ENCODE measurements around the gene IQGAP1.
"Not testable (repeated sequence)": the region's sequence is repeated elsewhere in the genome, so short reads cannot be mapped to it uniquely, and the experiment has no call there.

The IQGAP1 gene

DNA sequence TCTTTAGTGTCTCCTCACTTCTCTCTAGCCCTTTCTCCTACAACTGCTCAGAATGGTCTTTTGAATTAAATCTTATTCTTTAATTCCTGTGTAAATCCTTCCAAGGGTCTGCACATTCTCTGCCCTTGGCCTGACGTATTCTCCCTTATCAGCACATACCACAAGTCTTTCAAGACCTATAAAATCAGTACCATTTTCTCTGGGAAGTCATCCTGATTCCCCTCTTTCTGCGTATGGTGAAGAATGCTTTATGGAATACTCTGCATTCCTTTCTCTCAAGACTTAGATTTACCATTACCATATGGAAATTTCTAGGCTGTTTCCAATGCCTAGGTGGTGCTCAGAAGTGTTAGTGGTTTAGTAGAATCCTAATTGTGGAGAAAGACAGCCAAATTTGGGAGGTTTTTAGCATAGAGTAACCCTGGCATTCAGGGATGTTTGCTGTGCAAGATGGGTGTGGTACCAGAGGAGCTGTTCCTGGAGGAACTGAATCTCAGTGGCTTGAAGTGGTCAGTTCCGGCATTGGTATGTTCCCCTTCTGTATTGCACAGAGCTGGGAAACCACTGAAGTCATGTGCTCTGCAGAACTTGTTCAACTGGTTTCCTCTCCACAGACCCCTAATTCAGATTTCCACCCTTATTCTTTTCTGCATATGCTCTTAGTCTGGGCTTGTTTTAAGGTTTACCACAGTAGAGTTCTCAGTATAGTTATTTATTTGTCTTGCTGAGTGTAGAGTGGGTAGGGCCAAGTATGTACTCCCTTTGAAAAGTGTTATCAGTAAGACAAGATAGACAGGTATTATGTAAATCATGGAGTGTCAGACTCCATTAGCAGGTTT lies 24.5 kb downstream of the IQGAP1 start:
- peak; percentile 81 for DNase-seq

DNA sequence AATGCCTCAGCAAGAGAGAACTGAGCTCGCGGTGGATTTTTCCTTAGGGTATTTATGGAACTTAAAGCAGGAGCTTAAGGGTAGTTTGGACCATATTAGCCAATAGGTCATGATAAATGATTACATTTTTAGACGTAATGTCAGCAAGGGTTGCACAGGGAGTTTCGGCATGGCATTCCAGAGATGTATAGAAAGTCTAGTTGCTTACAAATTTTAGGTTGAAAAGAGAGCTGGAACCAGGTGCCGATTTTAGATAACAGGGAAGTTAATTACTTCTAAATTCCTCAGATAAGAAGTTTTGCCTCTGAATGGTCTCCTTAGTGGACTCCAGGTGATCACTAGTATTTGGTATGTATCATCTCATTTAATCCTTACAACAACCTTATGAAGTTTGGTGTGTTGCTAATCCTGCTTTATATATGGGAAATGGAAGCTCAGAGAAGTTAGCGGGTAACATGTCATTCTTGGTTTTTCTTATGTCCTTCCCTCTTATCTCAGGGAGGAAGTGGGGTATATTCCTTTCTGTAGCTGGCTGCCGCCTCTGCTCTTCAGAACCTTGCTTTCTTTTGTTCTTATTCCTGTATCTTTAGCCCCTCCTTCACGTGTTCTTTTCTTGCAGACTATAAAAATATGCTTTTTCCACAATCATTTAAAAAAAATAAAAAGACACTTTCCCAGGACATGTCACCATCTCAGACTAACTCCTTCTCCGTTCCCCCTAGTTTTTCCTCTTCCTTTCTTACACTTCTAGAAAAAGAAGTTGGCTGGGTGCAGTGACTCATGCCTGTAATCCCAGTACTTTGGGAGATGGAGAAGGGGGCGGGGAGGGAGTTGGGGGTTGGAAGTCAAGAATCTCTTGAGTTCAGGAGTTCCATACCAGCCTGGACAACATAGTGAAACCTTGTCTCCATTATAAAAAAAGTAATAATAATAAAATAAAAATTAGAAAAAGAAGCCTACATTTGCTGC lies 25.7 kb downstream of the IQGAP1 start:
- peak; percentile 79 for DNase-seq

- peak; percentile 92 for DNase-seq
Measured at GRCh38 chr15:90414408-90415028, 26.5 kb downstream of the IQGAP1 start.

DNA sequence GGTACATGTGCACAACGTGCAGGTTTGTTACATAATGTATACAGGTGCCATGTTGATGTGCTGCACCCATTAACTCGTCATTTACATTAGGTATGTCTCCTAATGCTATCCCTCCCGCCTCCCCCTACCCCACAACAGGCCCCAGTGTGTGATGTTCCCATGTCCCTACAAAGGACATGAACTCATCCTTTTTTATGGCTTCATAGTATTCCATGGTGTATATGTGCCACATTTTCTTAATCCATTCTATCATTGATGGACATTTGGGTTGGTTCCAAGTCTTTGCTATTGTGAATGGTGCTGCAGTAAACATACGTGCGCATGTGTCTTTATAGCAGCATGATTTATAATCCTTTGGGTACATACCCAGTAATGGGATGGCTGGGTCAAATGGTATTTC lies 28.0 kb downstream of the IQGAP1 start:
- DNase-seq, result not testable (repeated sequence)

DNA sequence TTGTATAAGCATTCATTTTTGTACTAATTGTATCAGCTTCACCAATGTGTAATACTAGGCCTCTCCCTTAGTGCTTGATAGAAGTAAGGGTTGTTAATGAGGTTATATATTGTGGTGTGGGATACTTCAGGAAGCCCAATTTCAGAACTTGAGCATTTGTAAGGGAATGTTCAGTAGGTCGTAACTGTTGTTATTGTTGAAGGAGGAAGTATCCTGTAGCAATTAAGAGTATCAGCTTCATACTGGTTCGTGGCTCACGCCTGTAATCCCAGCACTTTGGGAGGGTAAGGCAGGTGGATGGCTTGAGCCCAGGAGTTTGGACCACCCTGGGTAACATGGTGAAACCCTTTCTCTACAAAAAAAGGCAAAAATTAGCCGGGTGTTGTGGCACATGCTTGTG lies 30.6 kb downstream of the IQGAP1 start:
- no peak for DNase-seq

- DNase-seq, result no peak
Measured at GRCh38 chr15:90419206-90419605, 31.2 kb downstream of the IQGAP1 start.

DNA sequence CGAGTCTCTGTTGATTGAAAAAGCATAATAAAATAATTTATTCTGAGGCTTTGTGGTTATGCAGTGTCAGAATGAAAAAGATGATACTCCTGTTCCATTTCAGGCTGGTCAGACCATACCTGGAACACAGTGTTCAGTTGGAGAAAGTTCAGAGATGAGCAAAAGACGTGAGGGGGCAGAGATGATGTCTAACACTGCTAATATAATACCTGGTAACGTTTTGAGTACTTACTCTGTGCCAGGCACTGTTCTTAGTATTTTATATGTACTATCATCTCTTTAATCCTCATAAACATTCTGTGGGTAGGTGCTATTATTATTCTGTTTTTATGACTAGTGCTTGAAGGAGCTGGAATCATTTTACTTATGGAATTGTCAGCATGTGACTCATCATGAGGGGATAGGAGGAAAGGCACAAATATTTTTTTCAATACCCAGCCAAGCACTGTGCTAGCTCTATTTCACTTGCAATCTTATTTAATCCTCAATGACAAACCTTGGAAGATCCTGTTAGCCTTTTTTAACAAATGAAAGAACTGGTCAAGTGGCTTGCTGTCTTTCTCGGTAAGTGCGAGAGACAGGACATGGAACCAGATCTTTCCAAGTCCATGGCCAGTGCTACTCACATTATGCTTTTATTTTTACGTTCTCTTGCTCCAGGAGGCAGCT lies 31.8 kb downstream of the IQGAP1 start:
- peak; percentile 91 for DNase-seq

DNA sequence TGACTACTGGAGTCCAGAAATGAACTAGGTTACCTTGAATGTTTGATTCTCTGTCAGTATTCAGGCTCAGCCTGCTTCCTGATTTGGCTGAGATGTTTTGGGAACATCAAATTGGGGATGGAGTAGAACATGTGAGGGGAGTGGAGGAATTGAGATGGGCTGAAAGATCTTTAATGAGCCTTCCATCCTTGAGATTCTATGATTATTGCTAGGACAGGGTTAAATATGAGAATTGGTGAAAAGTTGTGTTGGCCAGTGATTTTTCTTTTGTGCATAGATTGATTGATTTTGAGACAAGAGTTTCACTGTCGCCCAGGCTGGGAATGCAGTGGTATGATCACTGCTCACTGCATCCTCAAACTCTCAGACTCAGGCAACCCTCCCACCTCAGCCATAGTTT lies 32.4 kb downstream of the IQGAP1 start:
- no peak for DNase-seq

GRCh38 chr15:90421527-90421926 lies 33.5 kb downstream of the IQGAP1 start:
- no peak for DNase-seq

DNA sequence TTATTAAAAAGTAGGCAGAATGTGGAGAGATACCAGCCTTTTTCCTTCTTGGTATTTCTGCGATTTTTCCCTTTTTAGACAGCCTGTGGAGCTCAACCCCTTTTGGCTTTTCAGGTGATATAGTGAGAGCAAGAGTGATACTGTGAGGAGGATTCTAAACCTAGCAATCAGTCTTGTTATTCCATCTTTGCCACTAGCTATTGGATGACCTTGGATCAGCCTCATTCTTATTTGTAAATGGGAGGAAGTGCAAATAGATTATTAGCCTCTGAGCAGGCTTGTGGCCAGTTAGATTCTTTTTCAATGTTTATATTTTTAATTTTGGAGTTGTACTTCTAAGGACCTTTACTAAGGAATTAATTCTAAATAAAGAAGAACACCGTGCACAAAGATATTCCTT lies 34.0 kb downstream of the IQGAP1 start:
- DNase-seq, result no peak

GRCh38 chr15:90422936-90423335 lies 34.9 kb downstream of the IQGAP1 start:
- DNase-seq, result no peak

- no peak for DNase-seq
Measured at GRCh38 chr15:90423801-90424319, 35.8 kb downstream of the IQGAP1 start.

DNA sequence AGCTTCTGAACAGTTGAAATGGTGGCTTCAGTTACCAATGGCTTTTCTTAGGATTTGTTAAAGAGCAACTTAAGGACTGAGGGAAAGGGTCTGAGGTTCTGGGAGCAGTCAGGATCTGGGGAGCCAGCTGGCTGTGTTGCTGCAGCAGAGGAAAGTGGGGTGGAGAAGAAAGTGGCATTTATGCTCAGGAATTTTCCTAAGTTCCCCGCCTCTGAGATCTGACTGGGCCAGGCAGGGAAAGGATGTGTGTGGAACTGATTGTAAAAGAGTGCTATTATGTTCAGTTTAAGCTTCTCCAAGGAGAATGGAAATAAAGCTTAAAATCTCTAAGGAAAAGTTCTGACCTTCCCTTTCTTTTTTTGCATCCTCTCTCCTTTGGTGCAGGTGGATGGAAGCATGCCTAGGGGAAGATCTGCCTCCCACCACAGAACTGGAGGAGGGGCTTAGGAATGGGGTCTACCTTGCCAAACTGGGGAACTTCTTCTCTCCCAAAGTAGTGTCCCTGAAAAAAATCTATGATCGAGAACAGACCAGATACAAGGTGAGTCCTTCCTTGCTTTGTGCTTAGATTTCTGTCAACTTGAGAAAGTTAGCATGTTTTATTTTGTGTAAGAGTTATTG lies 37.8 kb downstream of the IQGAP1 start:
- DNase-seq, result no peak

- no peak for DNase-seq
Measured at GRCh38 chr15:90427185-90427584, 39.1 kb downstream of the IQGAP1 start.

DNA sequence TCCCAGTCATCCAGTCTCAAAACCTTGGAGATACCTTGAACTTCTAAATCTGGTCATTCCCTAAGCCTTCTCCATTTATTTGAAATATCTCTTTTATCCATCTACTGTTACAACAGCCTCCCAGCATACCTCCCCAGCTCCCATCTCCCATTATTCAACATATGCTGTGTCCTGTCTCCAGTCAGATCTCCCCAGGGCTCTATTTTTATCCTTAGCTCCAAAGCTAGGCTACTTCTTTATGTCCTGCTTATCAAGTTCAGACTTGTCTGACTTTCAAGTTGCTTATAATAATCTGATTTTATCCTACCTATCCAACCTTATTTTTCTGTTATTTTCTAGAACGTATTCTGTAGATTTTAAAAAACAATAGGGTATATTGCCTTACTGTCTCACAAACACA lies 44.2 kb downstream of the IQGAP1 start:
- no peak for DNase-seq

- DNase-seq, result no peak
Measured at GRCh38 chr15:90435652-90436337, 47.8 kb downstream of the IQGAP1 start.

- DNase-seq, result no peak
Measured at GRCh38 chr15:90436952-90437351, 48.9 kb downstream of the IQGAP1 start.

GRCh38 chr15:90437516-90437915 lies 49.5 kb downstream of the IQGAP1 start:
- DNase-seq, result no peak

DNA sequence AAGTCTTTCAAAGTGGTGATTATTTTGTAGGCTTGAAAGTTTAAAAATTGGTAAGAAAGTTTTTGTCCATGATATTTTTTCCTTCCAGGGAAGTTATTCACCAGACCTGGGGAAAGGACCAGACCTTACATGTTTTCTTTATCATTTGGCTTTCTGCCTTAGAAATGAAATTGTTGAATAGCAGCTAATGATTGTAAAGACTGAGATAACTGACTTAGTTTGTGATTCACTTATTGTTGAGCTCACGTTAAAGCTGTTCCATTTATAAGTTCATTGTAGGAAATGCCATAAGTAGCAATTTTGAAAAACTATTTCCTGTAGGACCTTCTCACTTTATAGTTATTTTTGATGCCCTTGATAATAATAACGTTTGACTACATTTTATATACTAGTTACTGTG lies 51.9 kb downstream of the IQGAP1 start:
- DNase-seq, result no peak

DNA sequence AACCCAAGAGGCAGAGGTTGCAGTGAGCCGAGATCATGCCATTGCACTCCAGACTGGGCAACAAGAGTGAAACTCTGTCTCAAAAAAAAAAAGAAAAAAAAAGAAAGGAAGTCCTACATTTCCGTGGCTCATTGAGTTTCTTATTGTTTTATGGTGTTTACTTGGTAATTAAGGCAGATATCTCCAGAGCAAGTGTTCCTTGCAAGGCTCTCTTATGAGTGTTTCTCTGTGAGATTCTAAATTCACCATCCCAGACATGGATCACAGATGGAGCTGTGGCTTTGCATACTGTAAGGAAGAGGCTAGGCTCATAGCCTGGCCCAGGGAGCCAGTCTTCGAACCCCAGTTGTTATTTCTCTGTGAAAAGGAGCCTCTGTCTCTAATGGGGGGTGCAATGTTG lies 53.0 kb downstream of the IQGAP1 start:
- DNase-seq, result no peak

- DNase-seq, result no peak
Measured at GRCh38 chr15:90442423-90442822, 54.4 kb downstream of the IQGAP1 start.

Measured in EL (cell line).